ENCODE data around the gene PNPLA5. TPM values are rescaled to one million over a fixed set of nuclear protein-coding genes. Genes with fewer than 3 reads are reported as not detected.

Gene PNPLA5
- total RNA-seq, 1 donor from 2014 or later, result not detected

DNA sequence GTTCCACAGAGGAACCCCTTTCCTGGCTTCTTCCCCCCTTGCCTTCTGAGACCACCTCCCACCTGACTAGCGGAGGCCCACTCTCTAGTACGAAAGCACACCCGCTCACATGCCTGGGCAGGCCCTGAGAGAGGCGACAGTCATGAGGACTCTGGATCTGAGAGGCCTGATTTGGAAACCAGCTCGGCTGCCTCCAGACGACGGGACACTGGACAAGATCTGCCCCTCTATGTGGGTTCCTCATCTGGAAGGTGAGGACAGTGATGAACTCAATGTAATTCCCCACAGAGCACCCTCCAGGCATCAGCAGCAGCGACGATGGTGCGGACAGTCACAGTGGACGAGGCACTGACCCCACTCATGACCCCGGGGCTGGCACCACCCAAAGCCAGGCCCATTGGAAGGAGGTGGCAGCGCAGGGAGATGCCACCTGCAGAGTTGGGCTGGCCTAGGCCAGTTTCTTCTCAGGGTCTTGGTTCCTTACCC lies 37.0 kb downstream of the PNPLA5 start:
- no peak for ATAC-seq

GRCh38 chr22:43854121-43854785 lies 37.6 kb downstream of the PNPLA5 start:
- ATAC-seq, result no peak

- ATAC-seq, result no peak
These were observed 38.4 kb downstream of the PNPLA5 start for GRCh38 chr22:43853328-43853931.

DNA sequence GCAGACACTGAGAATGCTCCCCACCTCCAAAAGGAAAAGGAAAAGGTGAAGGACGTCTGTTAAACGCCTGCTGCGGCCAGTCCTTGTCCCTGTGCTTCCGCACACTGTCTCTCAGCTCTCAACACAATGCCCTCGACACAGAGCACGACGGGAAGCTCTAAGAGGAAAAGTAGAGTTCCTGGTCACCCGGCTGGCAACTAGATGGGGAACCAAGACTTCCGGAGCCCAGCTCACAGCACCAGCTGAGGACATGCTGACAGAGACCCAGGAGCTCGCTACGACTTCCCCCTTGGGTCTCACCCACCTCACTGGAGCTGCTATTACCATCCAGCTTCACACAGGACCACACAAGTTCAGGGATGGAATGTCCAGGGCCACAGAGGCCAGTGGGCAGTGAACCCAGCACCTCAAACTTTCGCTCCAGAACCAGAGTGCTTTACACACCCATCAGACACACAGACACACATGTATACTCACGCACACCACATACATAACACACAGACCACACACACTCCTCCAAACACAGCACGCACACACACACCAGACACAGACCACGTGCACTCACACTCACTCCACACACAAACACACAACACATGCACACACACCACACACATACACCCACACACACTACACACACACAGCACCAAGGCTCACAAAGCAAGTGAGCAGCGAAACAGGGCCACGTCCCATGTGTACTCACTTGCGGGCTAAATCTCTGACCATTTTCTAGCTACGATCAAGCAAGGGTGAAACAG lies 39.1 kb downstream of the PNPLA5 start:
- no peak for ATAC-seq

GRCh38 chr22:43851979-43852307 lies 39.9 kb downstream of the PNPLA5 start:
- ATAC-seq, result no peak

DNA sequence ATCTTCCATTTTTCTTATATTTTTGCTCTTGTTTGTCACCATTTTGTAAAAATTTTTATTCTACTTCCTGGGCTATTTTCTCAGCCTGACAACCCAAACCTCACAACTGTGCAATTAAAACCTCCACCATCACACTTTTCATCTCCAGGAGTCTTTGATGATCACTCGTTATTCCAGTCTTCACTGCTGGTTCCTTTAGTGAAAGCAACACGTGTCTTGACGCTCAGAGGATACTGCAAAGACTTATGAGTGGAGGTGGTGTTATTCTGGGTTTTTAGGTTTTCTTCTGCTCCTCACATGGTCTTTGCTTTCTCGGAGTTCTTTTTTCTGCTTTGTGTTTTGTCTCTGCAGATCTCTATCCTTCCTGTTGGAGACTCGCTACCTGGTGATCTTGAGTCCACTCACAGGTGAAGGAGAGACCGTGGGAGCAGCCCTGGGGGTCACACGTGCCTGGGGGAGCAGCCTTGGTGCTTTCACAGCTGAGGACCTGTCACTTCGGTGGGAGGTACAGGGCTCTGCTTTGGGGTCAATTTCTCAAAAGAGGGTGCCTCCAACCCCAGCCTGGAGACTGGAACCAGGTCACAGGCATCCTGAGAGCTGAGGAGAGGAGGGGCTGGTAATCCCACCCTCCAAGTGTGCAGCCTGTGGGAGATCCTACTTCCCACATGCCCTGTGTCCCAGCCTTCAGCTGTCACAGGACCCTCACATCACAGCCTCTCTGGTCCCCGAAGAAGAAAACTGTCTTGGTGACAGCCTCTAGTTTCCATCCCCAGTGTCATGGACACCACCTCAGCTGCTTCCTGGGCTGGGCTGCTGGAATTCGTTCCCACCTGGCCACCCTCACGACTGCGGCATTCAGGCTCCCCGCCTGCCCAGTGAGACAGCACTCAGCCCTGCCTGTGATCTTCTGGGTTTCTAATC lies 40.5 kb downstream of the PNPLA5 start:
- no peak for ATAC-seq

DNA sequence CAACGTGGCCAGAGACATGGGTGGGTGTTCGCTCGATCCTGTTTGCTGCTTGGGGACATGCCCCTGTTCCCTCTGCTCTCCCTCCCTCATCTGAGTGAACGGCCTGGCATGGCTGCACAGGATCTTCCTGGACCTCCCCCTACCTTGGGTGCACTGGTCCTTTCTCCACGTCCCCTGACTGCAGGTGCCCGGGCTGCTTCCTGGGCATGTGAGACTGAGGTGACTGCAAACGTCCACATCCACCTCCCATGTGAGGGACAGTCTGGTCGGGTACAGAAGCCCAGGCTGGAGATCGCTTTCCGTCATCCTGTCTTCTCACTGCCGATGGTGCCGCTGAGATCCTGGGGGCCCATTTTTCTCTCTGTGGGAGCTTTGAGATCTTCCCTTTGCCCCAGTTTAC lies 41.3 kb downstream of the PNPLA5 start:
- no peak for ATAC-seq

DNA sequence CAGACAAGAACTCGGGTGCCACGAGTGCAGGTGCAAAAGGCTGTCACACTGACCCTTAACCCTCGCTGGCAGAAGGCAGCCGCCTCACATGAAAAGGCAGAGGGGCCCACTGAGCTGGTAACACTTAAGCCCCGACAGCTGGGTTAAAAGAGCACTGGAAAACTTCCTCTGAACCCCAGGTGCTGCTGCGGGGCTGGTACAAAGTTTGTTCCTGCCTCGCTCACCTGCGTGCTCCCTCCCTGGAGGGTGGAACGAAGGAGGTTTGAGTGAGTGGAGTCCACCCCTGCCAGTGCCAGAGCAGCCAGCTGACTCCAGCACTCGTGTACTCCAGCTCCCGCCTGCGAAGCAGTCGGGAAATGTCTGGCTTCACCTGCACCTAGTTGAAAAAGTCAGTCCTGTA lies 42.1 kb downstream of the PNPLA5 start:
- no peak for ATAC-seq

- ATAC-seq, result no peak
These were observed 43.2 kb downstream of the PNPLA5 start for GRCh38 chr22:43848366-43849171.

- ATAC-seq, result no peak
These were observed 44.2 kb downstream of the PNPLA5 start for GRCh38 chr22:43847376-43848289.

GRCh38 chr22:43846966-43847365 lies 44.8 kb downstream of the PNPLA5 start:
- no peak for ATAC-seq

DNA sequence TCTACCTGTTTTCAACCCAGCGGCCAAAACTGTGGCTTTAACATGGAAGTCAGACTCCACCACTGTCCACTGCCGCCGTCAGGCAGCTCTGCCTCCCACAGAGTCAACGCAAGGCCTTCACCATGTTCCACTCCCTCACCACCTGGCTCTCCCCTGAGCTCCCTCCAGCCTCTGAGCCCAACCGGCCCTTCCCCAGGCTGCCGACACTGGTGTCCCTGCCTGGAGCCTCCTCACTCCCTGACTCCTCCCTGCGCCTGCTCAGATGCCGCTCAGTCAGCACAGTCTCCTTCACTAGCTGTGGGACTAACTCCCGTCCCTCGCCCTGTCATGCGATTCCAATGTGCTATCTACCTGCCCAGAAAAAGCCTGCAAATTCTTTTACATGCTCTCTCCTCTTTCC lies 45.8 kb downstream of the PNPLA5 start:
- ATAC-seq, result no peak

GRCh38 chr22:43844560-43845545 lies 47.0 kb downstream of the PNPLA5 start:
- ATAC-seq, result no peak

DNA sequence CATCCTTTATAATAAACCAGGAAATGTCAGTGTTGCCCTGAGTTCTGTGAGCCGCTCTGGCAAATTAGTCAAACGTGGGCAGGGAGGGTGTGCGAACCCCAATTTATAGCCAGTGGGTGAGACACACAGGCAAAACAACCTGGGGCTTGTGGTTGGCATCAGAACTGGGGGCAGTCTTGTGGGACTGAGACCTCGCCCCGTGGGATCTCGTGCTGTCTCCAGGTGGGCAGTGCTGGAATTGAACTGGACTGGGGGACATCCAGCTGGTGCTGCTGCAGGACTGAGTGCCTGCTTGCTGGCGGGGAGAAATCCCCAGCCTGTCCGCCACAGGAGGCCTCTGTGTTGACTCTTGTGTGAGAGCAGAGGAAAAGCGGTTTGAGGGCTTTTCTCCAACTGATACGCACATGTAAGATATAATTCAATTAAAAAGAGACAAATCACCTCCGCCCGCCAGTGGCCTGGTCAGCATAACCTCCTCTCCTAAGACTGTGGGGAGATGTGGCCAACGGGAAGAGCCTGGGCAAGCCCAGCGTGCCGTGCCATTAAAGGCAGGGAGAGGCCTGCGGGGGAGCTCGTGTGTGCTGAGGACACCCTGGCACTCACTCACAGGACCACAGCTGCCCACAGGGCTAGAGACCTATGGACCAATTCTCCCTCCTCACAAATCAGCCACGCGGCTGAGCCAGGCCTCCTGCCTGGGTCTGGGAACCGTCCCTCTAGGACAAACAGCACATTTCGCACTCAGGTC lies 47.9 kb downstream of the PNPLA5 start:
- no peak for ATAC-seq

GRCh38 chr22:43841742-43842141 lies 50.1 kb downstream of the PNPLA5 start:
- ATAC-seq, result no peak

GRCh38 chr22:43840851-43841250 lies 51.0 kb downstream of the PNPLA5 start:
- ATAC-seq, result no peak

DNA sequence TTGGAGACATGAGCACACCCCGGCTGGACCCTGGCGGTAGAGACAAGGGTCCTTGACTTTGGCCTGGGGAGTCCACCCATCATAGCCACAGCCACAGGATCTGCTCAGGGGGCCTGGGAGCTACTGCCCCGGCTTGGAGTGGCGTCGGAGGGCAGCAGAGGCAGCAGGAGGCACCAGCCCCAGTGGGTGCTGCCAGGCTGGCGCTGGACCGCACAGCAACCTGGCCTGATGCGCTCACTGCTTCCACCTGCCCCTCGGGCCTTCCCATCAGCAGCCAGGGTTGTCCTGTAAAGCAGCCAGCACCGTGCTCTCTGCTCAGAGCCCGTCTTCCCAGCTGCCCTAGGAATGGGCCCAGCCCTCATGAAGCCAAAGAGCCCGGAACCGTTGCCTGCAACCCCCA lies 51.4 kb downstream of the PNPLA5 start:
- no peak for ATAC-seq

- ATAC-seq, result no peak
These were observed 52.0 kb downstream of the PNPLA5 start for GRCh38 chr22:43839781-43840180.

Measured in esophagus mucosa (tissue), 1 donor.